Globus pallidus (tissue), 1 donor: ENCODE data around the gene RPH3AL.
A peak's percentile ranks its signal among the peaks of the same experiment; 100 is the strongest.
"Not testable (repeated sequence)": the region's sequence is repeated elsewhere in the genome, so short reads cannot be mapped to it uniquely, and the experiment has no call there.

Experiments
- DNase-seq: peaks from one replicate; pipeline ENCODE4 v3.0.0-alpha.2; 2015; ENCODE audit warnings: low spot score

Gene RPH3AL

DNA sequence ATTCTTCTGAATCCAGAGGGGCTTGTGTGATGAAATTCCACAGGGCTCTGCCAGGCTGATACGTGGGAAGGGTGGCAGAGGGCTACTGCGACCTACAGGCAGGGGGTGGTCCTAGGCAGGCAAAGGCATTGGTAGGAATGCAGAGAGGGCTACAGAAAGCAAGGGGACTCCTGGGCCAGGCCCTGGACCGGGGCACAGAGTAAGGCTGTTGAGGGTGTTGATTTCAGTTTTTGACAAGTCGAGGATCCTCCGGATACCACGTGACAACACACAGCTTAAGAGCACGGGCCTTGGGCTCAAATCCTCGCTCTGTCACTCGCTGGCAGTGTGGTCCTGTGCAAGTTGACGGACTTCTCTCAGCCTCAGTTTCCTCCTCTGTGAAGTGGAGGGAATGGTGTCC lies 152.0 kb downstream of the RPH3AL start:
- DNase-seq = no peak

DNA sequence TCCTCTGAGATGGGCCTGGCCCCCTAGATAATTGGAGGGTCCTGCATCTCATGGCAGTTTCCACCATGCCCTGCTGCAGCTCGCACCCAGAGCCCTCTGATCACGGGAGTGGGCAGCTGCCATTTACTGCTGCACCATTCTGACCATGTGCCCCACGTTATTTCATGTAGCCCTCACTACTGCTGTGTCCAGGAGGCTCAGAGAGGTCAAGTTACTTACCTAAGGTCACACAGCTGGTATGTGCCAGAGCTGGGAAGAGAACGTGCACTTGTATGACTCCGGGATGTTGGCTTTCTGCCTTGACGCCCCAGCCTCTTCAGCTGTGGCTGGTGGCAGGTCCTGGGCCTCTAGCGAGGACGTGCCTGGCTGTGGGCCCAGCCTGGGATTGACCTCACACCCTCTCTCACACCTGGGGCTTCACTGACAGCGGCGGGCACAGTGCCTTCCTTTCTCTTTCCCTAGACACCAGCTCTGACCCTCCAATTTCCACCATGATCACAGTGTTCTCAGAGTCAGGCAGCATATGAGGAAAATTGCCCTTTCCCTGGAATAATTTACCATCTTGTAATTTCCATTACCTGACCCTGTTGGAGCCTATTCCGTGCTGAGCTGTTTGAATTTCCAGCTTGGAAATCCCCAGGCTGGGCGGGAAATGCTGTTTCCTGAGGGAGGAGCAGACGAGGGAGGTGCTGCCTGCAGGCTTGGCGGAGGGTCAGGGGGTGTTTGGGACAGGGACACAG lies 152.6 kb downstream of the RPH3AL start:
- no peak for DNase-seq

DNA sequence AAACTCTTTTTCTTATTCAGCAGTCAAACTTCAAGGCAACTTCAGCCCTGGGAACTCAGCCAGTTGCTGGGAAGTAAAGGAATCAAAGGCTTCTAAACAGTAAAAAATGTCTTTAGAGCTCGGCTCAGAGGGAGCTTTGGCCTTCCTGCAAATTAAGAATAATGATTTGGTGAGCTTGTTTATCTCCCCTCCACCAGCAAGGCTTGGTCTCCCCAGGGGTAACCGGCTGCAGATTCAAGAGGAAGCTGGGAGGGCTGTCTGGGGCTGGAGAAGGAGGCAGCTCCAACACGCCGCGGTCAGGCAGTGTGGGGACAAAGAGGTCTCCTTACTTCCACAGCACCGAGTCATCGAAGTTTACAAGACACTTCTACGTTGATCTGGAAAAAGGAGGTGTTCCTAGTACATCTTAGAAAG lies 153.4 kb downstream of the RPH3AL start:
- DNase-seq = no peak

DNA sequence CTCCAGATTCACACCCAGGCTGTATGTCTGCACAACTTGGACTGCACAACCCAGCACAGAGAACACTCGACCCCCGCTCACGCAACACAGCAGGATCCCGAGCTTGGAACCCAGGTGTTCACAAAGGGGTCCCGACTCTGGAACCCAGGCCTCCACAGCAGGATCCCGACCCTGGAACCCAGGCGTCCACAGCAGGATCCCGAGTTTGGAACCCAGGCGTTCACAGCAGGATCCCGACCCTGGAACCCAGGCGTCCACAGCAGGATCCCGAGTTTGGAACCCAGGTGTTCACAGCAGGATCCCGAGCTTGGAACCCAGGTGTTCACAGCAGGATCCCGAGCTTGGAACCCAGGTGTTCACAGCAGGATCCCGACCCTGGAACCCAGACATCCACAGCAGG lies 154.4 kb downstream of the RPH3AL start:
- DNase-seq = not testable (repeated sequence)

DNA sequence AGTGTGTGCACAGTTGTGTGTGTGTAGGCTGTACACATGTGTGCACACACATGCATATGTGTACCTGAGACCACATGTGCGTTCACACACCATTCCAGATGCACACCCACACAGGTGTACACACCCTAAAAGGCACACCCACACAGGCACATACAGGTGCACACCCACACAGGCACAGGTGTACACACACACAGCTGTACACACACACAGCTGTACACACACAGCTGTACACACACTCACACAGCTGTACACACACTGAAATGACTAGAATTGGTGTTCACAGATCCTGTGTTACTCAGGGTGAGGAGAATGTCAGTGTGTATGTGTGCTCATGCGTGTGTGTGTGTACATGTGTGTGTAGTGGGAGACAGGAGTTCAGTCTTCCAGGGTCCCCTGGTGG lies 155.3 kb downstream of the RPH3AL start:
- no peak for DNase-seq

DNA sequence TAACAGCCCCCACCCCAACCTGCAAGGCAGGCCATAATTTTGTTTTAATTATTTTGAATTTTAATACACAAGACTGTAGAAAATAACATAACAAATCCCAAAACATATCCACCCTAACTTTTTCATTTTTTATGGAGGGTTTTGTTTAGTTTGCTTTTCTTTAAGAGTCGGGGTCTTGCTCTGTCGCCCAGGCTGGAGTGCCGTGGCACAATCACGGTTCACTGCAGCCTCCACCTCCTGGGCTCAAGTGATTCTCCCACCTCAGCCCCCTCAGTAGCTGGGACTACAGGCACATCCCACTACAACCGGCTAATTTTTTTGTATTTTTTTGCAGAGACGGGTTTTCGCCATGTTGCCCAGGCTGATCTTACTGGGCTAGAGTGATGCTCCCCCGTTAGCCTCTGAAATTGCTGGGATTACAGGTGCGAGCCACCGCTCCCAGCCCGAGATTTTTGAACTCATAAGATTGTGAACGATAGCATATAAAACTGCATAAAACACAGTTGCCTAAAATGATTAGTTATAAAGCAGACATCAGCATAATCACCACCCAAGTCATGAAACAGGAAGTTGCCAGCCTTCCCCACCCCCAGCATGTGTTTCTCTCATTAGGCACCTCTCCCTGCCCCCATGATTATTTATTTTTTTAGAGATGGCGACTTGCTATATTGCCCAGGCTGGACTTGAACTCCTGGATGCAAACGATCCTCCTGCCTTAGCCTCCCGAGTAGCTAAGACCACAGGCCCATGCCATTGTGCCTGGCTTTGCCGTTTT lies 157.6 kb downstream of the RPH3AL start:
- DNase-seq = no peak

DNA sequence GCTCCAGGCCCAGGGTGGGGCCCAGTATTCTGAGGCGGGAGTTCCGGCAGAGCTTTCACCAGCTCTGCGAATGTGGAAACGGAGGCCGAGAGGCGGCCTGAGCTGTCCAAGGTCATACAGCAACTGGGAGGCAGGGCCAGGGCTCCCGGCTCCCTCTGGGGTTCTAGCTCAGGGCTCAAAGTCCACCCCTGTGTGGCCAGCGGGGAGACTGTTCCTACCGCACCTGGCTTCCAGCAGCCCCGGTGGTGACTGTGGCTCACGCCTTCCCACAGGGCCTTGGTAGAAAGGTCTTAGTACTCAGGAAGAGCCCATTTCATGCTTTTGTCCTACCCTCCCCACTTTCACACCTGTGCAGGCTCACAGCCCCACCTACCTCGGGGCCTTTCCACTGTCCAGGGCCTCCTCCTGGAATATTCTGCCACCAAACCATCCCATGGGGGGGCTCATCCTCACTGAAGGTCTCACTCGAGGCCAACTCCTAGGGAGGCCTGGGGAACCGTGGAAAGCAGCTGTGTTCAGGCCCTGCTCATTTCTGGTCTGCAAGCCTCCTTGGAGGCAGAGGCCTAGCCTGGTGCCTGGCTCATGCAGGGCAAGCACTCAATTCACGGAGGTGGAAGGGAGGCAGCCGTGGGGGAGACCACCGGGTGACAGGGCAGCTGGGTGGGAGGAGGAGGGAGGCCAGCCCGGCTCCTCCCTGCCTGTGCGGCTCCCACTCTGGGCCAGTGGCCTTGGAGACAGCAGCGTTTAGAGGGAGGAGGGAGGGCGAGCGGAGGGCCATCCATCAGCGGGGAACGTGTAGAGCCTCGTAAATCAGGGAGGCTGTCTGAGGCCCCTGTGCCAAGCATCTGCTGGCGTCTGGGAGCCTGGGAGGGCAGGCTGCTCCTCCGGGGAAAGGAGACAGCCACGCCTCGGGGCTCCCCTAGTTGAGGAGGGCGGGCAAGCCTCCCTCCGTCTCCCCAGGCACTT lies 158.5 kb downstream of the RPH3AL start:
- no peak for DNase-seq

DNA sequence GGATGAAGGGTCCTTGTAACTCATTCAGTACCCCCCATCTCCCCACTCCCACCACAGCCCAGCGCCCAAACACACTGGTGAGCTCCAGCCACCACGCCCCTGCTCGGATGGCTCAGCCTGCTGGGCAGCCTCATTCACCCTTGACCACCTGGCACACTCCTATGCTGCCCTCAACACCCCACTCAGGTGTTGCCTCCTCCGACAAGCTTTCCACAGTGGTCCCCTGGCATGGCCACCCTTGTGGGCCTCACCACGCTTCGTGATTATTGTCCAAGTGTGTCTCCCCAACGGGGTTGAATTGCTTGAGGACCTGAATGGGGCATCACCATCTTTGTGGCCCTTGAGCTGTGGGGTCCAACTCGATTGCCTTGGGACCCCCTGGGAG lies 159.2 kb downstream of the RPH3AL start:
- no peak for DNase-seq

DNA sequence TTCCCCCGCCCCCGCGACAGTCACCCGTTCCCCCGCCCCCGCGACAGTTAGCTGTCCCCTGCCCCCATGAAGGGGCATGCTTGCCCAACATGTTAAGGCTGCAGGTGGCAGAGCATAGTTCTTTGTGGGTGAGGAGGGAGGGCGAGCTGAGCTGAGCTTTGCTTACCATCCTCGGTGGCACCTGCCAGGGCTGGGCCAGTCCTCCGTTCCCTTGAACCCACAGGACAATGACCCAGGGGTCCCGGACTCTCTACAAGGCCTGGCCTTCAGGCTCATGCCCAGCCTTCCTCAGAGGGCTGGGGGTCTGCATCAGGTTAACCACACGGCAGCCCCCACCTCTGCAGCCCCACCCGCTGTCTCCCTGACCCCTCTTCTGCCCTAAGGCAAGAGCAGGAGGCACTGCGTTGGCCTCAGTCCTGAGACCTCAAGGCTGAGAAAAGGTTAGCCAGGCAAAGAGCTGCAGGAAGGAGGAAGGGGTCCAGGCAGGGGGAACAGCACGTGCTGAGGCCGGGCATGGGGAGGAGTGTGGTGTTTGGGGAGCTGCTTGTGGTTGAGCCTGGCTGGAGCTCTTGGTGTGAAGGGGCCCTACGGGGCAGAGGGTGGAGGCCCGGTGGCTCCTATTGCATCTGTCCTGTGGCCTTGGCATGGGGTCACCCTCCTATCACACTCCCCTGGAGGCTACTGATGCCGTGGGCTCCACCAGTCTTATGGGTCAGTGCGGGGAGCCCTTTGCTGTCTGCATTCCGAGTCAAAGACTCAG lies 159.8 kb downstream of the RPH3AL start:
- DNase-seq = no peak

DNA sequence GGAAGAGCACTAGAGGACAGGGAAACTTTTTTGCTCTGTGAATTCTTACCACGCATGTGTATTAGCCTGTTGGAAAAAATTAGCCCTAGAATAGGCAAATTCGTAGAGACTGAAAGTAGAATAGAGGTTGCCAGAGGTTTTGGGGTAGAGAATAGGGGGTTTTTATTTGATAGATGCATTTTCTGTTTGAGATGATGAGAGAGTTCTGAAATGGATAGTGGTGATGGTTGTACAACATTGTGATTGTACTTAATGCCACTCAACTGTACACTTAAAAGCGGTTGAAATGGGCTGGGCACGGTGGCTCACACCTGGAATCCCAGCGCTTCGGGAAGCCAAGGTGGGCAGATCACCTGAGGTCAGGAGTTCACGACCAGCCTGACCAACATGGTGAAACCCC lies 163.2 kb downstream of the RPH3AL start:
- no peak for DNase-seq

DNA sequence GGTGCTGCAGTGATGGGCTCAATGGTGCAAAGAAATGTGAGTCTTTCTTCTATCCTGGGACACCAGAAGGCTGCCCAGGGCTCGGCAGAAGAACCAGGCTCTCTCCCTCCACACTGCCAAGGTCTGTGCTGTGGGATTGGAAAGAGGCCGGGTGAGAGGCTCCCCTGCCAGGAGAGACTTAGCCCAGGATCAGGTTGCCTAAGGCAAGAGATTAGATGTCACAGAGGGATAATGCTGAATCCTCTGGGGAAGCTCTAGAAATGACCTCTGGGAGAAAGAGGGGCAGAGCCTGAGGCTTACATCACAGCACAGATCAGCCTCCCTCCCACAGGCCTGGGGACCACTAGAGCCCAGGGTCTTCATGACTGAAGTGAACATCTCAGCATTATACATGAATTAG lies 165.5 kb downstream of the RPH3AL start:
- no peak for DNase-seq

DNA sequence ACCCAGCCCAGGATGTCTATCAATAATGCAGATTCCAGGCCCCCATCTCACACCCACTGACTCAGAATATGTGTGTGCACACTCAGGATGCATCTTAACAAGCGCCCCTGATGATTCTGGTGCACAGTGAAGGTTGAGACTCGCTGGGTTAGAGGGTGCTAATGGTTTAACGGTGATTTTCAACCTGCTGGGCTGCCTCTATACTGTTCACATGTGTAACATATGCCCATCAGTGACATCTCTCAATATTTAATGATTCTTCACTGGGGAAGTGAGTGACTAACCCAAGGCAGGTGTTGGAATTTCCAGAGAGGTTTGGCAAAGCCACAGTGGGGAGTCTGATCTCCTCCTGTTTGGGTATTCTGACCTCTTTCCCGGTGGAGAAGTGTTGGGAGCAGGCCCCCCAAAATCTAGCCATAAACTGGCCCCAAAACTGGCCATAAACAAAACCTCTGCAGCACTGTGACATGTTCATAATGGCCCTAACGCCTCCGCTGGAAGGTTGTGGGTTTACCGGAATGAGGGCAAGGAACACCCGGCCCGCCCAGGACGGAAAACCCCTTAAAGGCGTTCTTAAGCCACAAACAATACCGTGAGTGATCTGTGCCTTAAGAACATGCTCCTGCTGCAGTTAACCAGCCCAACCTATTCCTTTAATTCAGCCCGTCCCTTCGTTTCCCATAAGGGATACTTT lies 167.0 kb downstream of the RPH3AL start:
- DNase-seq = no peak

DNA sequence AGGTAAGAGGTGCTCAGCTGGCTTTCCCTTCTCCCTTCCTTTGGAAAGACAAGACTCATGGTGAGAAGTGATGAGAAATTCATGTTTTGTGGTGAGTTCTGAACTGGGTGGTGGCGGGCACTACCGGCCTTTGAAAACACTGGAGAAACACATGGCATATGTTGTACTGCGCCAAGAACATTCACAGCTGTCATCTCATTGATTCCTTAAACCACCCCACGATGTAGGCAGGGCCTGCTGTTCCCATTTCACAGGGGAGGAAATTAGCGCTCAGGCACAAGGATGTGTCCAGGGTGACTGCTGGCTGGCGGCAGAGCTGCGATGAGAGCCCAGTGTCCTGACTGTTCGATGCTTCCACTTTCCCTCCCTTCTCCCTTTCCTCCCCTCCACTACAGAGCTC lies 169.6 kb downstream of the RPH3AL start:
- no peak for DNase-seq

DNA sequence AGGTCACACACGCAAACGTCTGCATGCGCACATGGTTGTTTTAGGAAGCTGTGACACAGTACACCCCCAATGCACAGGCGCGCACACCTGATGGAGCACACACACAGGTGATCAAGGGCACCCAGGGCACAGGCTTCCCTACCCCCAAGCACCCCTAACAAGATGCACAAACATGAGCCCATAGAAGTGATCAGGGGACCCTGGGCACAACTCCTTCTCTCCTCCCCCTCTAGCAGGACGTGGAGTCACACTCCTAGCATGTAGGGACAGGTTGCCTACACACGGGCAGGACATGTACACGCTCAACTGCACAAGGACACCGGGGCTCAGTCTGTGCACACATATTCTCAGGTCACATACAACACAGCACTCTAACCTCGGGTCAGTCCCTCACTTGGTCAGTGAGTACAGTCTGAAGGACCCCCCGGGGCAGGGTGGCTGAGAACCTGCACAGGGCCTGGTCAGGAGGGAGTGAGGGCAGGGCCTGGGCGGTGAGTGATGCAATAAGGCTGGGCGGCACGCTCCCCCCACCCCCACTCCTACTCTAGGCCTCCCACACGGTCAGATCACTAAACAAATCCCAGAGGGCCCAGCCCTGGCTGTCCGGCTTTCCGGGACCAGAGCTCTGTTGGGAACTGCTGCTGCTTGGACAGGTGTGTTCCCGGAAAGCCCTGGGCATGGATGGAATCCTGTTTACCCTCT lies 170.4 kb downstream of the RPH3AL start:
- no peak for DNase-seq

DNA sequence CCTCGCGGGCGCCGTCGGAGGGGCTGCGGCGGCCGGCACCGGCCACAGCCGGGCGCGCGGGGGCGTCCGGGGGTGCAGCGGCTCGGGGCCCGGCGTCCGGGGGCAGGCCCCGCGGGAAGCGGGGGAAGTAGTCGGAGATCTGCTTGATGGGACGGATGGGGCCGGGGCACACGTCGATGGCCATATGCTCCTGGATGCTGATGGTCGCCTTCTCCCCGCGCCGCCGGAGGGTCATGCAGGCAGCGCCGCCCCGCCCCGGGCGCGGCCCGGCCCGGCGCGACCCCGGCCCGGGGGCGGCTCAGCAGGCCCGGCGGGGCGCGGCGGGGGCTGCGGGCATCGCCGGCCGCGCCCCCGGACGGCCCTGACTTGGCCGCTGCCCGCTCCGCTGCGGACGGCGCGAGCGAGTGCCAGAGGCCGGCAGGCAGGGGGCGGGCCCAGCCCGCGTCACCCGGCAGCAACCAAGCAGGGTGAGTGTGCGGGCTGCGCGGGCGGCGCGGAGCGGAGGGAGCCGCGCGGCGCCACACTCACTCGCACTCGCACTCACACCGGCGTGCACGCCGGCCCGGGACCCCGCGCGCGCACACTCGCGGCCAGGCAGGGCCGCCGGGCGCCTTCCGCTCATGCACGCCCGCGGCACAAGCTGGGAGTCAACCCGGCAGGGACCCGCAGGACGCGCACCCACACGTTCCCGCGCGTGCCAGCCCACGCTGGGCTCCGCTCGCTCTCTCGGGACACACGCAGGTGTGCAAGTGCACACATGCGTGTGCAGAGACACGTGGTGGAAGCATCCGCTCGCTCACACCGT lies 171.2 kb downstream of the RPH3AL start, which contains the start of gene DOC2B:
DOC2B (minus strand) TSS at position 406 of the 805 bp plus-strand sequence; CDS start at position 235, 171 bp downstream.
- peak; percentile 9 for DNase-seq

DNA sequence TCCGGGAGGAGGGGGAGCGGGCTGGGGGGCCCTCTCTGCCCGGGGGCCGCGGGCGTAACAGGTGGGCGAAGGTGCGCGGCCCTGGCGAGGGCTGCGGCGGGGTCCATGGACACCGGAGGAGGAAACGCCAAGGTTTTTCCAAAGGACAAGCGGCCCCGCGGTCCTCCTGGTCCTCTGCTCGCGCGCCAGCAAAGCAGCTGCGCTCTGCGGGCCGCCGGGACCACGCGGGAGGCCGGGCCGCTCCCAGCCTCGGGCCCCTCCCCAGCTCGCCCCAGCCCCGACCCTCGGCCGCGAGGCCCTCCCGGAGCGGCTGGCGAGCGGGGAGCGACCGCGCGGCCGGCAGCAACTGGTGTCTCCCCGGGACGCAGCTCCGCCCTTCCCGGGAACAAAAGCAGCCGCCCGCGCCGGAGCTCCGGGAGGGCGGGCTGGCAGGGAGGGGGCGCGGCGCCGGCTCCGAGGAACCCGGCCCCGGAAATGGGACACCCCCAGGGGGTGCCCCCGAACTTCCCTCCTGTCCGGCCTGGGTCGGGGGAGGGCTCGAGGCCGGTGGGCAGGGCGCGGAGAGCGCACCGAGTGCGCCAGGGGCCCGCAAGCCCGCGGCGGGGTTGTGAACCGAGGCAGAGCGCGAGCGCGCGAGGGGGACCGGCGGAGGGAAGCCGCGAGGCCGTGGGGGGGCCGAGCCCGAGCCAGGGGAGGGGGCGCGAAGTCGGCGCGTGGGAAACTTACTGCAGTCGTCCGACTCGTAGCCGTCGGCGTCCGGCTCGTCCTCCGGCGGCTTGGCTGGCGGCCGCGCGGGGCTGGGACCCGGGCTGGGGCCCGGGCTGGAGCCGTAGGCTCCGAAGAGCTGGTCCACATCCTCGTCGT lies 172.0 kb downstream of the RPH3AL start:
- no peak for DNase-seq

DNA sequence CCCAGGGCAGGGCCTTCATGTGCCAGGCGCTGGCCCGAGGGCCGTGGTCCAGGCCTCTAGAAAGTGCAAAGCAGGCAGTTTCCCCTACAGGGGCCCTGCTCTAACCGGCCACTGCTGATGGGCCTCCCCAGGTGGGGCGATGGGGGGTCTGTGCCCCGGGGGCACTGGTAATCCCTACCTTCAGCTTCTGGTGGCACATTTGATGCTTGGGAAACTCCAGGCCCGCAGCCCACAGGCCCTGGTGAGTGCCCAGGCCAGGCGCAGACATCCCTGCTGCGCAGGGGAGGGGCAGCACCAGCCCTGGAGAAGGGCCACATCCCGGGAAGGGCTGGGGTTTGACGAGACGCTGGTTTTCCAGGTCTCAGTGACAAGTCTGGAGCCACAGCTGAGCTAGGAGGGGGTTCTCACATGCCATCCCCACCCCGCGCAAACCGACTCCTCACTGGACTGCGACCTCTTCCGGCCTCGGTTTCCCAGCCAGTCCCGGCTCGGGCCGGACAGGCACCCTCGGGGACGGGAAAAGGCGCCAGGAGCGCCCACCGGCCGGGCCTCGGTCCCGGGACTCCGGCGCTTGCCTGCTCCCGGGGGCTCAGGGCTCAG lies 172.7 kb downstream of the RPH3AL start:
- no peak for DNase-seq

DNA sequence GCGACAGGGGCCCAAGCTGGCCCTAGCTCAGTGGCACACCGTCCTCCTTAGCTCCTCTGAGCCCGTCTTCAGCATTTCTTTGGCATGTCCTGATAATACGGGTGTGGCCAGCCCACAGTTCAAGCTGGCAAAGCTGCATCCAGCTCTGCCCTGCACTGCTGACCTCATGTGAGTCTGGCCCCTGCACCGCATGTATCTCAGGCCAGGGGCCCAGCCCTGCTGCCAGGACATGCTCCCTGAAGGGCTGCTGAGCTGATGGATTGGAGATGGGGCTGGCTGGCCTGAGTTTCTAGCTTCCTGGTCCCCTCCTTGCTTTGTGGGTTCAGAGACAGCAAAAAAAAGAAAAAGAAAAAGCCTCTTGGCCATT lies 173.6 kb downstream of the RPH3AL start:
- no peak for DNase-seq
